Caco-2 (cell line): Measurements from ENCODE around the gene C4BPB. TPM values are rescaled to one million over a fixed set of nuclear protein-coding genes. Genes with fewer than 3 reads are reported as not detected.

ENCODE experiments used
- BruUV-seq: library from RNA; stranded (reverse); fragments of 400-500 nt; replicated peaks from 2 replicates; lab custom pipeline; 2021; lab: Mats Ljungman, UMichigan
- CTCF ChIA-PET: fragments of 300-600 bp; sonication (Branson Sonifier 250); formaldehyde crosslinking; loops from one replicate; lab custom pipeline; 2022; ENCODE audit warnings: antibody characterized with exemption; lab: Charles Lee
- POLR2A ChIA-PET: fragments of 300-600 bp; sonication (Branson Sonifier 250); formaldehyde crosslinking; loops from one replicate; lab custom pipeline; 2022; ENCODE audit warnings: antibody characterized with exemption; lab: Charles Lee
- DNase-seq, 2 experiments: peaks; one replicate each; pipeline versions ENCODE4 v3.0.0 to v3.0.0-alpha.2; 2020 to 2022
- H3K27me3 ChIP-seq: replicated peaks from 2 replicates; pipeline ENCODE4 v1.6.0; 2011; ENCODE audit warnings: low read length; ENCODE audit not compliant: control insufficient read depth, insufficient read depth
- H3K36me3 ChIP-seq: 2 replicates; pipeline ENCODE4 v1.5.1; 2011; ENCODE audit warnings: low read length; ENCODE audit not compliant: control insufficient read depth, insufficient read depth
- H3K4me1 ChIP-seq: fragments of 250-450 bp; sonication (Bioruptor Pico); 2 replicates; pipeline ENCODE4 v1.5.1; 2020; ENCODE audit warnings: mild to moderate bottlenecking
- H3K4me3 ChIP-seq: 2 replicates; pipeline ENCODE4 v1.5.1; 2011; ENCODE audit warnings: low read depth, mild to moderate bottlenecking, control low read depth, low read length
- H3K9me3 ChIP-seq: fragments of 250-450 bp; sonication (Bioruptor Pico); 2 replicates; pipeline ENCODE4 v1.5.1; 2020; ENCODE audit warnings: mild to moderate bottlenecking, moderate library complexity
- H3K27ac Mint-ChIP-seq: one replicate; pipeline ENCODE4 v1.8.0; 2022; ENCODE audit warnings: mixed read lengths; ENCODE audit not compliant: unreplicated experiment
- H3K27me3 Mint-ChIP-seq: one replicate; pipeline ENCODE4 v1.8.0; 2022; ENCODE audit warnings: mixed read lengths; ENCODE audit not compliant: insufficient read depth, unreplicated experiment
- H3K36me3 Mint-ChIP-seq: one replicate; pipeline ENCODE4 v1.8.0; 2022; ENCODE audit warnings: mild to moderate bottlenecking, mixed read lengths; ENCODE audit not compliant: insufficient read depth, unreplicated experiment
- H3K4me1 Mint-ChIP-seq: one replicate; pipeline ENCODE4 v1.8.0; 2022; ENCODE audit warnings: low read depth, mixed read lengths; ENCODE audit not compliant: unreplicated experiment
- H3K4me3 Mint-ChIP-seq: one replicate; pipeline ENCODE4 v1.8.0; 2022; ENCODE audit warnings: mild to moderate bottlenecking, moderate library complexity, mixed read lengths; ENCODE audit not compliant: unreplicated experiment
- H3K9me3 Mint-ChIP-seq: one replicate; pipeline ENCODE4 v1.8.0; 2022; ENCODE audit warnings: mixed read lengths; ENCODE audit not compliant: unreplicated experiment
- intact Hi-C: fragments of 100-400 bp; cut with micrococcal nuclease; formaldehyde crosslinking; loops from one replicate; pipeline ENCODE4 v1.10.0; 2022; ENCODE audit not compliant: unreplicated experiment
- total RNA-seq: library from RNA; stranded (reverse); gene quantifications from 2 replicates; pipeline ENCODE4 v1.2.3, GENCODE V29; 2022
- TF ChIP-seq, protein P1 (sequence below), 2 experiments: fragments of 200-600 bp in 1 of 2; IDR thresholded peaks; 1 replicate in 1 of 2; 2 replicates in 1 of 2; pipeline versions ENCODE4 v1.5.1 to v1.8.0; 2011 to 2022; ENCODE audit warnings: antibody characterized with exemption in 1 of 2, control low read depth in 1 of 2, inconsistent platforms in 1 of 2, low read depth in 1 of 2, low read length in 1 of 2, mild to moderate bottlenecking in 1 of 2, moderate library complexity in 1 of 2; ENCODE audit not compliant: insufficient read depth in 1 of 2, severe bottlenecking in 1 of 2, unreplicated experiment in 1 of 2

C4BPB gene
- total RNA-seq, 1 experiment from 2014 or later, result 99.8 TPM

DNA sequence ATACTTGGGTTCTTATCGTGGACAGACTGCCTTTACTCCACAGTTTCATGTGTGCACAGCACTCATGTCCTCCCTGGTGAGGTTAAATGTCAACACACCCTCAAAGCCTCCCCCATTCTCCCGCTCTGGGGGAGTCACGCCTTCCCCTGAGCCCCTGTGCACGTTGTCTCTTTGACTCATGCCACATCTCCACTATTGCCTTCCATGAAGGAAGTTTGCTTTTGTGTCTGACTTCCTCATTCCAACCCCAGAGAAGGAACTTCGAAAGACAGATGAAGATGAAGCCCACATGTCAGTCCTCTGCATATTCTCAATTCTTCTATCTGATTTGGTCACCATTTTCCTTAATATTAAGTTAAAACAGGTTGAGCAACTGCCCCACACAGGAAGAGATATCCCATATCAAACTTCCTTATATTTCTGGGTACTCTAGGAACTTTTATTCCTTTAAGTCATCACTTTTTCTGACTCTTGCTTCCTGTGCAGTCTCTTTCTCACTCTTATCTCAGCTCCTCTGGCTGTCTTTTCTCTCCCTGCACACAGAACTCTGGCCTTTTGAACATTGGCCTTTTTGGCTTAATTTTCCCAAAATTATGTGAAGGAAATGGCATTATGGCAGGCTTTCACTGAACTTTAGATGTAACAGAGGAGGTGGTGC, 56.9 kb downstream of the C4BPB start:
- POLR2A ChIA-PET, result no interaction called here

More for the DNA sequence above, 56.9 kb downstream of the C4BPB start:
- BruUV-seq, result no TSS peak
- no peaks in the 10 kb centered on the region for H3K4me1 ChIP-seq
- DNase-seq, result no peak
- no peak overlapping the region for H3K4me3 Mint-ChIP-seq
- no peaks in the 10 kb centered on the region for H3K36me3 ChIP-seq
- no peaks in the 10 kb centered on the region for H3K27me3 Mint-ChIP-seq
- intact Hi-C loops, result no loop called here
- H3K4me3 ChIP-seq, result no peak overlapping the region
- no peaks in the 10 kb centered on the region for H3K4me1 Mint-ChIP-seq
- no peaks in the 10 kb centered on the region for H3K36me3 Mint-ChIP-seq
- H3K9me3 Mint-ChIP-seq, result peaks cover 12% of the 10 kb centered on the region
- H3K9me3 ChIP-seq, result no peaks in the 10 kb centered on the region
- CTCF ChIA-PET, result no interaction called here
- TF ChIP-seq, protein P1, sequence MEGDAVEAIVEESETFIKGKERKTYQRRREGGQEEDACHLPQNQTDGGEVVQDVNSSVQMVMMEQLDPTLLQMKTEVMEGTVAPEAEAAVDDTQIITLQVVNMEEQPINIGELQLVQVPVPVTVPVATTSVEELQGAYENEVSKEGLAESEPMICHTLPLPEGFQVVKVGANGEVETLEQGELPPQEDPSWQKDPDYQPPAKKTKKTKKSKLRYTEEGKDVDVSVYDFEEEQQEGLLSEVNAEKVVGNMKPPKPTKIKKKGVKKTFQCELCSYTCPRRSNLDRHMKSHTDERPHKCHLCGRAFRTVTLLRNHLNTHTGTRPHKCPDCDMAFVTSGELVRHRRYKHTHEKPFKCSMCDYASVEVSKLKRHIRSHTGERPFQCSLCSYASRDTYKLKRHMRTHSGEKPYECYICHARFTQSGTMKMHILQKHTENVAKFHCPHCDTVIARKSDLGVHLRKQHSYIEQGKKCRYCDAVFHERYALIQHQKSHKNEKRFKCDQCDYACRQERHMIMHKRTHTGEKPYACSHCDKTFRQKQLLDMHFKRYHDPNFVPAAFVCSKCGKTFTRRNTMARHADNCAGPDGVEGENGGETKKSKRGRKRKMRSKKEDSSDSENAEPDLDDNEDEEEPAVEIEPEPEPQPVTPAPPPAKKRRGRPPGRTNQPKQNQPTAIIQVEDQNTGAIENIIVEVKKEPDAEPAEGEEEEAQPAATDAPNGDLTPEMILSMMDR (IDR thresholded peaks at IDR 0.05; ENCODE audit: insufficient read depth in 1 of 2, low read depth in 1 of 2, low read length in 1 of 2, severe bottlenecking in 1 of 2, unreplicated experiment in 1 of 2), result no peak
- H3K27me3 ChIP-seq, result no peaks in the 10 kb centered on the region
- H3K27ac Mint-ChIP-seq, result no peak overlapping the region

Other genes starting within 250 kb of the C4BPB start
- gene IL20, start 223.2 kb upstream of the C4BPB start, total RNA-seq, result not detected in 2 replicates
- gene IL24, start 191.4 kb upstream of the C4BPB start, total RNA-seq, result not detected in 2 replicates
- not detected in 2 replicates for gene FCMR, start 166.9 kb upstream of the C4BPB start, total RNA-seq
- not detected in 2 replicates for gene PIGR, start 142.4 kb upstream of the C4BPB start, total RNA-seq
- 0.18 TPM in 1 of 2 replicates, not detected in the other for gene FCAMR, start 118.4 kb upstream of the C4BPB start, total RNA-seq
- 8.7 and 10.4 TPM in 2 replicates for gene C1orf116, start 56.1 kb upstream of the C4BPB start, total RNA-seq
- gene YOD1, start 37.7 kb upstream of the C4BPB start, total RNA-seq, result 11.8 and 11.9 TPM in 2 replicates
- 36.4 and 38.9 TPM in 2 replicates for gene PFKFB2, start 35.6 kb upstream of the C4BPB start, total RNA-seq
- 10.6 and 12.7 TPM in 2 replicates for gene C4BPA, start 15.4 kb downstream of the C4BPB start, total RNA-seq
- 195 and 197 TPM in 2 replicates for gene CD55, start 232.8 kb downstream of the C4BPB start, total RNA-seq